Liver (tissue), 3 donors: ENCODE data around the gene OR4C6.

Source experiments
- RAD21 ChIP-seq, 2 donors: IDR thresholded peaks; 2 replicates each; pipeline ENCODE4 v1.6.1; 2016; ENCODE audit warnings: antibody characterized with exemption in 2 of 2, mild to moderate bottlenecking in 2 of 2
- TF ChIP-seq, protein P1 (sequence below): fragments of 150-350 bp; IDR thresholded peaks from 2 replicates; pipeline ENCODE4 v1.5.1; 2017; ENCODE audit warnings: improper control_type of control experiment, low read depth, low read length; ENCODE audit not compliant: missing input control
- donor health status: healthy.
- donor health status: healthy.

- TF ChIP-seq, protein P1, sequence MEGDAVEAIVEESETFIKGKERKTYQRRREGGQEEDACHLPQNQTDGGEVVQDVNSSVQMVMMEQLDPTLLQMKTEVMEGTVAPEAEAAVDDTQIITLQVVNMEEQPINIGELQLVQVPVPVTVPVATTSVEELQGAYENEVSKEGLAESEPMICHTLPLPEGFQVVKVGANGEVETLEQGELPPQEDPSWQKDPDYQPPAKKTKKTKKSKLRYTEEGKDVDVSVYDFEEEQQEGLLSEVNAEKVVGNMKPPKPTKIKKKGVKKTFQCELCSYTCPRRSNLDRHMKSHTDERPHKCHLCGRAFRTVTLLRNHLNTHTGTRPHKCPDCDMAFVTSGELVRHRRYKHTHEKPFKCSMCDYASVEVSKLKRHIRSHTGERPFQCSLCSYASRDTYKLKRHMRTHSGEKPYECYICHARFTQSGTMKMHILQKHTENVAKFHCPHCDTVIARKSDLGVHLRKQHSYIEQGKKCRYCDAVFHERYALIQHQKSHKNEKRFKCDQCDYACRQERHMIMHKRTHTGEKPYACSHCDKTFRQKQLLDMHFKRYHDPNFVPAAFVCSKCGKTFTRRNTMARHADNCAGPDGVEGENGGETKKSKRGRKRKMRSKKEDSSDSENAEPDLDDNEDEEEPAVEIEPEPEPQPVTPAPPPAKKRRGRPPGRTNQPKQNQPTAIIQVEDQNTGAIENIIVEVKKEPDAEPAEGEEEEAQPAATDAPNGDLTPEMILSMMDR, result no peak
- no peak for TF ChIP-seq RAD21 (IDR thresholded peaks at IDR 0.05)
Observed at GRCh38 chr11:55669376-55669775, 7.4 kb downstream of the OR4C6 start.
